HG03135 (cell line): ENCODE measurements around the gene HMGCL.

Experiments used
- ATAC-seq: cut with Tn5 transposase; IDR thresholded peaks from one replicate; pipeline ENCODE4 v1.9.1; 2021; ENCODE audit warnings: mild to moderate bottlenecking, moderate library complexity; ENCODE audit not compliant: unreplicated experiment

HMGCL gene

DNA sequence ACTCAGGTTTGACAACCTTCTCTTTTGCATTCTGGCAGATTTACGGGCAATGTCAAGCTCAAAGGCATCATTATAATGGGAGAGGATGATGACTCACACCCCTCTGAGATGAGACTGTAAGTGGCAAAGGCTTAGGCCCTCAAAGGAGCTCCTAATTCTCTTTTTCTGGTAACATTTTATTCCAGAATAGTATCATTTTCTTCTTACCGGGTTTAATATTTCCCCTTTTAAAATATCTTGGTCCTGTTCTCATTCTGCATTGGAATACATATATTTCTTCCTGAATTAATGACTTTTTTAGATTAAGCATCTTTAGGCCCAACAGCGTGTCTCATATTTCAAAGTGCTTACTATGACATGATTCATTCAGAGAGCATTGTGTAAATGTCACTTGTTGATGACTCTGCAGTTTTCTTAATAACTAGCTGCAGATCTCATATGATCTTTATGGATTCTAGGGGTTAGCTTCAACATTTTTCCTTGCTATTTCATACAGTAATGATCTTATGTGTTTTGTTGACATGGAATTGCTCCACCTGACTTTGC lies 45.3 kb downstream of the HMGCL start:
- no peak for ATAC-seq

DNA sequence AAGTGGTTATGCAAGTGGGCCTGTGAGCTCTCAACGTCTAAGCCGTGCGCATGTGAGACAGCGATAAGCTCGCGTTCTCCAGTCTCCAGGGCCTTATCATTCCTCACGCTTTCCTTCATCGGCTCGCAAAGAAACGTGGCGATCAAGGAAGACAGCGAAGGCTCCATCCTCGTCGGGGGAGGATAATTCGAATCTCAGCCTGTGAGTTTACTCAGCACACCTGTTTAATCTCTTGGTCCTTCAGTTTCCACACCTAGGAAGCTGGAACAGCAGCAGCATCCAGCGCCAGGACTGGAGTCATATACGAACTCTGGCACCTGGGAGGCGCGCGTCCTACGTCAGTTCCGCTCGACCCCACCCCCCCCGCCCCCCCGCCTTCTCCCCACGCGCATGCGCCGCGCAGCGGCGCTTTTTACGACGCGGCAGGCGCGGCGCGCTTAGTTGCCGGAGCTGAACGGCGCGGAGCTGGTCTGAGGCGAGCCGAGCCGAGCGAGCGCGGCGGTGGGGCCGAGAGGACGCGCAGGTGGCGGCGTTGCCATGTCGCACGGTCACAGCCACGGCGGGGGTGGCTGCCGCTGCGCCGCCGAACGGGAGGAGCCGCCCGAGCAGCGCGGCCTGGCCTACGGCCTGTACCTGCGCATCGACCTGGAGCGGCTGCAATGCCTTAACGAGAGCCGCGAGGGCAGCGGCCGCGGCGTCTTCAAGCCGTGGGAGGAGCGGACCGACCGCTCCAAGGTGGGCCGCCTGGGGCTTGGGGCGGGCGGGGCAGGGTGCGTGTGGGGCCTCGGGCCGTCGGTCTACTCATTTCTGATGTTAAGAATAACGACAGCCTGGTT lies 47.0 kb downstream of the HMGCL start, which contains the start of gene PITHD1:
TSS of gene PITHD1 (plus strand) at position 440 of the 836 bp plus-strand sequence. CDS start at position 538, 98 bp downstream.
- peak; percentile 80 for ATAC-seq

DNA sequence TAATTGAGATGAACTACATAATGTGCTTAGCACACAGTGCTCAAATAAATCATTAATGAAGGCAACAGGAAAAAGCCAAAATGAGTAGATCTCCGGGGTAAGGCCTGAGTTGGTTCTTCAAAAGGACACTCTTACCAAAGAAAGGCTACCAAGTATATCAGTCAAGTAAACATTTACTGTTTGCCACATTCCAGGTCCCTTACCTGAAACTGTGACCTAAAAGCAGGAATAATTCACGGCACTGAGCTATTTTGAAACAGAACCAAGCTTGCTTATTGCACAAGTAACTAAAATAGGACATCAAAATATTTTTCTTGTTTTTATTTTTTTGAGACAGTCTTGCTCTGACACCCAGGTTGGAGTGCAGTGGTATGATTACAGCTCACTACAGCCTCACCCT lies 49.0 kb downstream of the HMGCL start:
- ATAC-seq: no peak

DNA sequence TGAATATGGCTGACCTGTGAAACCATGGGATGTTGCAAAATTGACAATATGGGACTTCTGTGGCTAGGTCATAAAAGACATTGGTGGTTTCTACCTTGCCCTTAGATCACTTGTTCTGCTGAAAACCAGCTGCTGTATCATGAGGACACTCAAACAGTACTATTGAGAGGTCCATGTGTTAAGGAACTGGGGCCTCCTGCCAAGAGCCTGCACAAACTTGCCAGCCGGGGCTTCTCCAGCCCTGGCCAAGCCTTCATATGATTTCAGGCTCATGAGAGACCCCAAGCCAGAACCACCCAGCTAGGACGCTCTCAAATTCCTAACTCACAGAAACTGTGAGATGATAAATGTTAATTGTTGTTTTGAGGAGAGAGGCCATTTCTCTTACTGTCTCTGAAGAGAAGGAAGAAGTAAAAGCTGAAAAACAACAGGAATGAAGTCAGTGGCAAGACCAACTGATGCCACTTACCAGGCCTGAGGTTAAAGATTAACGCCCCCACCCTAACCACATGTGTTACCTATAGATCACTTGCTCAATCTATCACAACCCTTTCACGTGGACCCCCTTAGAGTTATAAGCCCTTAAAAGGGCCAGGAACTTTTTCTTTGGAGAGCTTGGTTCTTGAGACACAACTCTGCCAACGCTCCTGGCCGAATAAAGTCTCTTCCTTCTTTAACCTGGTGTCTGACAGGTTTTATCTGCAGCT lies 50.9 kb downstream of the HMGCL start:
- ATAC-seq: no peak

DNA sequence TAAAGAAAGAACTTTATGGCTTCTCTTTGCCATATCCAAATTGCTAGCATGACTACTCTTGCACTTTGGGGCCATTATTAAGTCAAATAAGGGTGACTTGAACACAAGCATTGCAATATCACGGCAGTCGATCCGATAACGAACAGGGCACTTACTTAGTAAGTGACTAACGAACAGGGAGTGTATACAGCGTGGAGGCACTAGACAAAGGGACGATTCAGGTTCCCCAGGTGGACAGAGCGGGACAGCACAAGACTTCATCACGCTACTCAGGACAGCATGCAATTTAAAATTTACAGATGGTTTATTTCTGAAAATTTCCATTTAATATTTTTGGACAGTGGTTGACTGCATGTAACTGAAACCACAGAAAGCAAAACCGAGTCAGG lies 52.4 kb downstream of the HMGCL start:
- no peak for ATAC-seq

DNA sequence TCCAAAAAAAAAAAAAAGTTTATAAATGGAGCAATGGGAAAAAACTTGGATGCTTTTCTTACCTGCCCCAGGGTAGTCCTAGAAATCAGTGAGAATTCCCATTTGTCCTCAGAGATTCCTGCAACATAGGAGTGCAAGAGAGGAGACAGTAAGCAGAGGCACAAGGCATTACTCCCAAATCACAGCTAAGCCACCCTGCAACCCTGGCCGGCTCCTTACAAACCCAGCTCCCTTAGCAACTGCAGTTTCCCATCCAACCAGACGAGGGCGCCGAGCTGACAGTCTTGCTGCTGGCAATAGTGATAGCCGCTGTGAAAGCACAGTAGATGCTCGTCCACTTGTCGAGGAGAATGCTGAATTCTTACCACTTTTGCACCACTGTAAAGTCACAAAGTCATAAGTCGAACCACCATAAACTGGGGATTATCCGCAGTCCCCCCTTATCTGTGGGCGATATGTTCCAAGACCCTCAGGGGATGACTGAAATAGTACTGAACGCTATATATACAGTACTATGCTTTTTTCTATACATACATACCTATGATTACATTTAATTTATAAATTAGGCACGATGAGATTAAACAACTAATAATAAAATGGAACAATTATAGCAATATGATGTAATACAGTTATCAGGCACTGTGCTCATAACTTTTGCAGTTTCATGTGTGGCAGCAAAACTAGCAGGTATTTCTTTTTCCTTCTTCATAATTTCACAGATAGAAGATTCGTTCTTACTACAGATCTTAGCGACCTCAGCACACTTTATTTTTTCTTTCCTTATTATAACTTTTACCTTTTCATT lies 53.0 kb downstream of the HMGCL start:
- peak; percentile 61 for ATAC-seq

DNA sequence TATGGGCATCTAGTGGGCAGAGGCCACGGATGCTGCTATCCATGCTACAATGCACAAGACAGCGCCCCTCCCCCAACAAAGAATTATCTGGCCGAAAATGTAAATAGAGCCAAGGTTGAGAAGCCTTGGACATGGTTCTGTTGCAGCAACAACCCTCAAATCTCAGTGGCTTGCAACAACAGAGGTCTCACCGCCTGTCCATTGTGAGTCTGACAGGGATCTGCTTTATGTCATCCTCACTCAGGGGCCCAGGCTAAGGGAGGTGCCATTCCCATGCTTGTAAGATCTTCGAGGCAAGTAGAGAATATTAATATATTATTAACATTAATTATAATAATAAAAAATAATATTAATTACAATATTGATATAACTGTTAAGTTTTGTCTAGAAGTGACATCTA lies 56.5 kb downstream of the HMGCL start:
- no peak for ATAC-seq

DNA sequence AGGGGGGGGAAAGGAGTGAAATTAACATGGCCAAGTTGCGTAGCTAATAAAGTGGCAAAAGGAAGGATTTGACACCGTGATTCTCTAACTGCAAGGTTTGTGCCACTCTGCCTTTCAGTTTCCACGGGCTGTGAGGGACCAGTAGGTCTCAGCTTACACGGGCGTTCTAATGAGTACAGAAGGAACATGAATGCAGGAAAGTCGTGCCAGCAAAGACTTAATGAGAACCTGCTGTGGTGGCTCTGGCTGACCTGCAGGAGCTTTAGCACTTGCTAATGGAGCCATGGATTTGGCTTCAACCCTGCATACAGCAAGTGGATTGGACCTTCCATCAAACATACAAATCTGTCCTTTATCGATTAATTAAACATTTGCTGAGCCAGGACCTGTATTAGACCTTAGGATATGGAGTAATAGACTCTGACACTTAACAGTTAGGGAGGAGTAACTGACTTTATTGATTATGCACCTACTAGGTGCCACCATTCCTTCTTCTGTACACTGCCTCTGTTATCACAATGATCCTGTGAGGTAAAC lies 62.1 kb downstream of the HMGCL start:
- ATAC-seq: no peak

DNA sequence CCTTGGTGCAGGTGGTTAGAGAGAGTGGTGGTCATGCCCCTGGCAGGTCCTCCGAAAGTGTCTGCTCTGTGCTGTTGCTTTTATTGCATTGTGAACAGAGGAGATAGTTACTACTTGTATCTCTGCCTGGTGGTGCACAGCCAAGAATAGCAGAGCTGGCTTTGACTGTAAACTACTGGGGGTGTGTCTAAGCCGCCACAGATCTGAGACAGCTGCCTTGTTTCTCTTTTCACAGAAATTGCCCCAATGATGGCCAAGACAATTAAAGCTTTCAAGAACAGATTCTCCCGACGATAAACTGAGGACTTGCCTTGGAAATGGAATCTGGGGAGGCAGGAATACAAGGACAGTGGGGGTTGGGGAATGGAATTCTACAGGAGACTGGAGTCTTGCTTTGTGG lies 66.0 kb downstream of the HMGCL start:
- ATAC-seq: no peak

DNA sequence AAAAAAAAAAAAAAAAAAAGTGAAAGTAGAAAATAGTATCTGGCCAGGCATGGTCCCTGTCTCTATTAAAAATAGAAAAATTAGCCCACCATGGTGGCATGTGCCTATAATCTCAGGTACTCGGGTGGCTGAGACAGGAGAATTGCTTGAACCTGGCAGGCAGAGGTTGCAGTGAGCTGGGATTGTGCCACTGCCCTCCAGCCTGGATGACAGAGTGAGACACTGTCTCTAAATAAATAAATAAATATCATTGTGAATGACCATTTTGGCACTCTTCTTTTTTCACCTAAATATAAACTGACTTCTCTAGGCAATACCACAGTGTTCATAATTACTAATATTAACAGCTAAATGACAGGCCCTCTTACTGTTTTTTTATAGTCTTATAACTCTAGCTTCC lies 67.4 kb downstream of the HMGCL start:
- no peak for ATAC-seq

DNA sequence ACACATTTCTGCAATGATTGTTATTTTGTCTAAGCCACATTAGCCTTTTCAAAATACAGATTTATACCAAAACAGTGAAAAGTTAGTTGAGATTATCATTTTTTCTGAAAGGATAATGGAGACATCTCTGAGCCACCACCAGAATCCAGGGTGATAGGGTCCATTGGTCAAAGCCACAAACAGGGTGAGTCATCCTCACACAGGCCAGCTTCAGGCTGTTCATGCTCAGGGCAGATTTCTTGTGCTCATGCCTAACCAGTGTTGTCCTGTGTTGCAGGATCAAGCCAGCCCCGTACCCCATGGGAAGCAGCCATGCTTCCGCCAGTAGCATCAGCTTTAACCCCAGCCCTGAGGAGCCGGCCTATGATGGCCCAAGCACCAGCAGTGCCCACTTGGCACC lies 68.6 kb downstream of the HMGCL start:
- no peak for ATAC-seq

DNA sequence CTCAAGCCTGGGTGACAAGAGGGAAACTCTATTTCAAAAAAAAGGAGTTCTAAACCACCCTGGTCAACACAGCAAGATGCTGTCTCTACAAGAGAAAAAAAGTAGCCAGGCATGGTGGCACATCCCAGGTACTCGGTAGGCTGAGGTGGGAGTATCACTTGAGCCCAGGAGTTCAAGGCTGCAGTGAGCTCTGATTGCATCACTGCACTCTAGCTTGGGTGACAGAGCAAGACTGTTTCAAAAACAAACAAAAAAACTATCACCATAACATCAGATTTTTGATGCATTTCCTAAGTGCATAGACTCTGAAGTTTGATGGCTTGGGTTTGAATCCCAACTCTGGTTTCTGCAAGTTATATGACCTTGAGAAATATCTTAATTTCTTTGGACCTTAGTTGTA lies 72.3 kb downstream of the HMGCL start:
- no peak for ATAC-seq
